ENCODE measurements around the gene EPHB1.
"Not testable (repeated sequence)": the region's sequence is repeated elsewhere in the genome, so short reads cannot be mapped to it uniquely, and the experiment has no call there.

Gene EPHB1

GRCh38 chr3:134991472-134992010, 196.5 kb downstream of the EPHB1 start:
- H3K4me3 ChIP-seq (ENCODE audit: low read depth, low read length), result no peak overlapping the region

- no peak overlapping the region for H3K4me3 ChIP-seq (ENCODE audit: low read depth, low read length)
Measured at GRCh38 chr3:134992180-134992579, 197.1 kb downstream of the EPHB1 start.

GRCh38 chr3:134992586-134992985, 197.5 kb downstream of the EPHB1 start:
- H3K4me3 ChIP-seq (ENCODE audit: low read depth, low read length), result no peak overlapping the region

- no peak overlapping the region for H3K4me3 ChIP-seq (ENCODE audit: low read depth, low read length)
Measured at GRCh38 chr3:134993011-134993410, 198.0 kb downstream of the EPHB1 start.

GRCh38 chr3:134998158-134998557, 203.1 kb downstream of the EPHB1 start:
- H3K4me3 ChIP-seq (ENCODE audit: low read depth, low read length), result no peak overlapping the region

- H3K4me3 ChIP-seq (ENCODE audit: low read depth, low read length), result no peak overlapping the region
Measured at GRCh38 chr3:134998855-134999254, 203.8 kb downstream of the EPHB1 start.

GRCh38 chr3:135000465-135000864, 205.4 kb downstream of the EPHB1 start:
- no peak overlapping the region for H3K4me3 ChIP-seq (ENCODE audit: low read depth, low read length)

- not testable (repeated sequence) for H3K4me3 ChIP-seq (ENCODE audit: low read depth, low read length)
Measured at GRCh38 chr3:135005616-135006015, 210.6 kb downstream of the EPHB1 start.

- H3K4me3 ChIP-seq (ENCODE audit: low read depth, low read length), result no peak overlapping the region
Measured at GRCh38 chr3:135007607-135008006, 212.5 kb downstream of the EPHB1 start.

GRCh38 chr3:135008326-135008725, 213.3 kb downstream of the EPHB1 start:
- H3K4me3 ChIP-seq (ENCODE audit: low read depth, low read length), result no peak overlapping the region

GRCh38 chr3:135009014-135009413, 214.0 kb downstream of the EPHB1 start:
- H3K4me3 ChIP-seq (ENCODE audit: low read depth, low read length), result no peak overlapping the region

GRCh38 chr3:135012101-135012500, 217.0 kb downstream of the EPHB1 start:
- no peak overlapping the region for H3K4me3 ChIP-seq (ENCODE audit: low read depth, low read length)

GRCh38 chr3:135013206-135013605, 218.1 kb downstream of the EPHB1 start:
- H3K4me3 ChIP-seq (ENCODE audit: low read depth, low read length), result no peak overlapping the region

GRCh38 chr3:135014566-135014965, 219.5 kb downstream of the EPHB1 start:
- H3K4me3 ChIP-seq (ENCODE audit: low read depth, low read length), result no peak overlapping the region

GRCh38 chr3:135017003-135017893, 222.2 kb downstream of the EPHB1 start:
- no peak overlapping the region for H3K4me3 ChIP-seq (ENCODE audit: low read depth, low read length)

GRCh38 chr3:135018149-135018923, 223.3 kb downstream of the EPHB1 start:
- no peak overlapping the region for H3K4me3 ChIP-seq (ENCODE audit: low read depth, low read length)

GRCh38 chr3:135020181-135020580, 225.1 kb downstream of the EPHB1 start:
- H3K4me3 ChIP-seq (ENCODE audit: low read depth, low read length), result no peak overlapping the region

GRCh38 chr3:135023996-135024658, 229.1 kb downstream of the EPHB1 start:
- H3K4me3 ChIP-seq (ENCODE audit: low read depth, low read length), result no peak overlapping the region

- peak overlapping the region; percentile 42 for H3K4me3 ChIP-seq (ENCODE audit: low read depth, low read length)
Measured at GRCh38 chr3:135030768-135031615, 235.9 kb downstream of the EPHB1 start.

- H3K4me3 ChIP-seq (ENCODE audit: low read depth, low read length), result no peak overlapping the region
Measured at GRCh38 chr3:135033737-135034136, 238.7 kb downstream of the EPHB1 start.
